Breast epithelium (tissue), 3 donors: ENCODE measurements around the gene SLC10A7.

Experiments
- CTCF ChIP-seq, 3 donors: fragments of 450-650 bp; IDR thresholded peaks; one replicate each; pipeline ENCODE4 v1.5.1; 2016 to 2017; ENCODE audit warnings: antibody characterized with exemption in 3 of 3, mild to moderate bottlenecking in 3 of 3, moderate library complexity in 3 of 3
- POLR2A ChIP-seq: fragments of 450-650 bp; IDR thresholded peaks from one replicate; pipeline ENCODE4 v1.6.1; 2016; ENCODE audit warnings: antibody characterized with exemption, mild to moderate bottlenecking, moderate library complexity

GRCh38 chr4:146214238-146214637 is 307.5 kb downstream of the SLC10A7 start, which contains the start of gene REELD1:
- TF ChIP-seq POLR2A, result no peak
- no peak for TF ChIP-seq CTCF (IDR thresholded peaks at IDR 0.05)
